H1 (cell line): ENCODE results near the gene EPHA6. TPM values are rescaled to one million over a fixed set of nuclear protein-coding genes. Genes with fewer than 3 reads are reported as not detected.

Experiments used
- BRCA1 ChIP-seq: IDR thresholded peaks from 2 replicates; pipeline ENCODE4 v1.6.1; 2012; ENCODE audit warnings: low read depth, low read length, improper control_type of control experiment
- polyA plus RNA-seq, 7 experiments: library from polyadenylated mRNA; depleted of rRNA in 3 of 7; stranded (reverse) in 5 of 7; unstranded in 2 of 7; fragments of >200 nt in 5 of 7; fragments of 200-250 nt in 2 of 7; gene quantifications; 1 replicate in 5 of 7; 2 replicates in 1 of 7; 4 replicates in 1 of 7; pipeline versions ENCODE4 v1.2.1 to v1.2.3, GENCODE V29; 2011 to 2013; ENCODE audit warnings: missing spikeins in 2 of 7, mixed read lengths in 2 of 7
- total RNA-seq: library from RNA; stranded (reverse); fragmentation: NEBNext Ultra II Directional; extraction: Animal tissue kit (Norgen Biotek cat#: 25700); gene quantifications from 2 replicates; pipeline ENCODE4 v1.2.1, GENCODE V29; 2021

EPHA6 gene
- total and polyA plus RNA-seq, 2 of the 8 experiments (the other 6 are each of a cell fraction or from before 2014, with no cell fraction given) = 0.83 to 3.2 TPM

- TF ChIP-seq BRCA1 = no peak
Observed at GRCh38 chr3:97265237-97266005, 451.0 kb downstream of the EPHA6 start (continued).
